B cell (primary cell): ENCODE data around the gene CACNA1G.

Experiments
- CTCF ChIP-seq: fragments of 200-600 bp; IDR thresholded peaks from one replicate; pipeline ENCODE4 v1.8.0; 2022; ENCODE audit warnings: antibody characterized with exemption, mild to moderate bottlenecking
- EZH2 ChIP-seq: IDR thresholded peaks from 2 replicates; pipeline ENCODE4 v1.6.1; 2012; ENCODE audit warnings: borderline replicate concordance, low read depth, mild to moderate bottlenecking, moderate library complexity, low read length; ENCODE audit not compliant: insufficient read depth, poor library complexity, severe bottlenecking

DNA sequence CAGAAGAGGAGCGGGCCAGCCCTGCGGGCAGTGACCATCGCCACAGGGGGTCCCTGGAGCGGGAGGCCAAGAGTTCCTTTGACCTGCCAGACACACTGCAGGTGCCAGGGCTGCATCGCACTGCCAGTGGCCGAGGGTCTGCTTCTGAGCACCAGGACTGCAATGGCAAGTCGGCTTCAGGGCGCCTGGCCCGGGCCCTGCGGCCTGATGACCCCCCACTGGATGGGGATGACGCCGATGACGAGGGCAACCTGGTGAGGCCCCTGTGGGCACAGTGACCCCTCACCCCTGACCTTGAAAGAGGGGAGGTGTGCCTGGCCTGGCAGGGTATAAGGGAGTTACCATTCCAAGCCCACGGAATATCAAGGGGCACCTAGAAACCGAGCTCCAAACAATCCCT, 39.1 kb downstream of the CACNA1G start:
- TF ChIP-seq CTCF, result no peak
- TF ChIP-seq EZH2, result no peak
